Hematopoietic multipotent progenitor cell treated with erythropoietin and hydrocortisone succinate and interleukin-3 and kit ligand, for 17 days (in vitro differentiated cells): Measurements from ENCODE around the gene FEZF2.

Experiments used
- DNase-seq: peaks from one replicate; pipeline ENCODE4 v3.0.0-alpha.2; 2015; ENCODE audit warnings: low spot score

Gene FEZF2

GRCh38 chr3:62329971-62330370 lies 43.4 kb downstream of the FEZF2 start:
- DNase-seq, result no peak

GRCh38 chr3:62325896-62326295 lies 47.5 kb downstream of the FEZF2 start:
- DNase-seq, result no peak

GRCh38 chr3:62323241-62323640 lies 50.1 kb downstream of the FEZF2 start:
- DNase-seq, result no peak
